Ectodermal cell (in vitro differentiated cells): ENCODE results near the gene ARHGAP18.
A peak's percentile ranks its signal among the peaks of the same experiment; 100 is the strongest.

Source experiments
- H3K27ac ChIP-seq: 2 replicates; pipeline ENCODE4 v1.7.0; 2013; ENCODE audit warnings: mild to moderate bottlenecking, low read depth, low read length; ENCODE audit not compliant: insufficient read depth, poor library complexity, severe bottlenecking
- H3K27me3 ChIP-seq: 2 replicates; pipeline ENCODE4 v1.7.0; 2013; ENCODE audit warnings: mild to moderate bottlenecking, low read length; ENCODE audit not compliant: insufficient read depth, control insufficient read depth, poor library complexity, severe bottlenecking
- H3K36me3 ChIP-seq: one replicate; pipeline ENCODE4 v1.7.0; 2013; ENCODE audit warnings: low read length; ENCODE audit not compliant: control insufficient read depth, insufficient read depth
- H3K4me1 ChIP-seq: one replicate; pipeline ENCODE4 v1.7.0; 2013; ENCODE audit warnings: low read length; ENCODE audit not compliant: control insufficient read depth, insufficient read depth
- H3K4me3 ChIP-seq: 2 replicates; pipeline ENCODE4 v1.7.0; 2013; ENCODE audit warnings: low read depth, low read length, control low read depth; ENCODE audit not compliant: insufficient read depth
- H3K9me3 ChIP-seq: 2 replicates; pipeline ENCODE4 v1.7.0; 2013; ENCODE audit warnings: mild to moderate bottlenecking, low read length, moderate library complexity; ENCODE audit not compliant: control insufficient read depth
- WGBS, 2 experiments: methylation state at CpG; one replicate each; pipeline ENCODE4 v1.1.7; 2013; ENCODE audit warnings: missing lambda C conversion rate in 2 of 2; 5-methylcytosine and 5-hydroxymethylcytosine counted together

Gene ARHGAP18

GRCh38 chr6:129726650-129727049, 16.7 kb upstream of the ARHGAP18 start:
- Histone ChIP-seq H3K9me3 (no peaks in the 10 kb centered on the region), H3K36me3 (no peaks in the 10 kb centered on the region), H3K4me1 (no peaks in the 10 kb centered on the region), H3K4me3 (no peak overlapping the region), H3K27me3 (no peaks in the 10 kb centered on the region), H3K27ac (no peak overlapping the region)

- H3K4me1 ChIP-seq, result no peaks in the 10 kb centered on the region
- H3K9me3 ChIP-seq, result no peaks in the 10 kb centered on the region
- H3K4me3 ChIP-seq, result no peak overlapping the region
- H3K36me3 ChIP-seq, result no peaks in the 10 kb centered on the region
- no peak overlapping the region for H3K27ac ChIP-seq
- H3K27me3 ChIP-seq, result no peaks in the 10 kb centered on the region
- 88 to 92% methylated on average over 4 of the region's 4 CpGs for WGBS, 2 experiments
Measured at GRCh38 chr6:129725341-129725740, 15.4 kb upstream of the ARHGAP18 start.

- Histone ChIP-seq H3K36me3 (no peaks in the 10 kb centered on the region), H3K27me3 (no peaks in the 10 kb centered on the region), H3K4me1 (no peaks in the 10 kb centered on the region), H3K9me3 (no peaks in the 10 kb centered on the region), H3K27ac (no peak overlapping the region), H3K4me3 (no peak overlapping the region)
- WGBS, 2 experiments, result 89 to 98% methylated on average over 3 of the region's 3 CpGs
Measured at GRCh38 chr6:129719692-129720091, 9.7 kb upstream of the ARHGAP18 start.

- Histone ChIP-seq H3K27ac (no peak overlapping the region), H3K27me3 (no peaks in the 10 kb centered on the region), H3K9me3 (no peaks in the 10 kb centered on the region), H3K4me1 (no peaks in the 10 kb centered on the region), H3K36me3 (no peaks in the 10 kb centered on the region), H3K4me3 (no peak overlapping the region)
- WGBS, 2 experiments, result 89% methylated on average over 4 to 5 of the region's 5 CpGs
Measured at GRCh38 chr6:129717277-129717676, 7.3 kb upstream of the ARHGAP18 start.

- 97 to 98% methylated on average over 4 of the region's 4 CpGs for WGBS, 2 experiments
- H3K27ac ChIP-seq, result no peak overlapping the region
- no peak overlapping the region for H3K4me3 ChIP-seq
- no peaks in the 10 kb centered on the region for H3K9me3 ChIP-seq
- peaks cover 5% of the 10 kb centered on the region for H3K4me1 ChIP-seq
- no peaks in the 10 kb centered on the region for H3K27me3 ChIP-seq
- no peaks in the 10 kb centered on the region for H3K36me3 ChIP-seq
Measured at GRCh38 chr6:129713806-129714333, 3.9 kb upstream of the ARHGAP18 start.

GRCh38 chr6:129711271-129711631, 1.3 kb upstream of the ARHGAP18 start:
- Histone ChIP-seq H3K36me3 (no peaks in the 10 kb centered on the region), H3K27ac (no peak overlapping the region), H3K4me3 (no peak overlapping the region), H3K27me3 (no peaks in the 10 kb centered on the region), H3K9me3 (no peaks in the 10 kb centered on the region), H3K4me1 (peaks cover 5% of the 10 kb centered on the region)
- 81 to 95% methylated on average over 2 of the region's 2 CpGs for WGBS, 2 experiments

GRCh38 chr6:129710450-129711270, 683 bp upstream of the ARHGAP18 start:
- no peak overlapping the region for H3K27ac ChIP-seq
- no peaks in the 10 kb centered on the region for H3K27me3 ChIP-seq
- H3K36me3 ChIP-seq, result no peaks in the 10 kb centered on the region
- WGBS, 2 experiments, result 50 to 51% methylated on average over 14 of the region's 14 CpGs
- peaks cover 5% of the 10 kb centered on the region for H3K4me1 ChIP-seq
- no peaks in the 10 kb centered on the region for H3K9me3 ChIP-seq
- H3K4me3 ChIP-seq, result peak overlapping the region; percentile 37

GRCh38 chr6:129709196-129709768, 695 bp downstream of the ARHGAP18 start:
- H3K4me1 ChIP-seq, result peaks cover 5% of the 10 kb centered on the region
- no peaks in the 10 kb centered on the region for H3K9me3 ChIP-seq
- no peak overlapping the region for H3K27ac ChIP-seq
- no peaks in the 10 kb centered on the region for H3K36me3 ChIP-seq
- WGBS, 2 experiments, result 63 to 66% methylated on average over 2 of the region's 2 CpGs
- no peaks in the 10 kb centered on the region for H3K27me3 ChIP-seq
- peak overlapping the region; percentile 37 for H3K4me3 ChIP-seq

- H3K9me3 ChIP-seq, result no peaks in the 10 kb centered on the region
- no peaks in the 10 kb centered on the region for H3K36me3 ChIP-seq
- H3K27me3 ChIP-seq, result no peaks in the 10 kb centered on the region
- H3K4me3 ChIP-seq, result no peak overlapping the region
- 79 to 91% methylated on average over 3 of the region's 4 CpGs for WGBS, 2 experiments
- peaks cover 5% of the 10 kb centered on the region for H3K4me1 ChIP-seq
- no peak overlapping the region for H3K27ac ChIP-seq
Measured at GRCh38 chr6:129708496-129709195, 1.3 kb downstream of the ARHGAP18 start.

- H3K4me3 ChIP-seq, result no peak overlapping the region
- no peaks in the 10 kb centered on the region for H3K36me3 ChIP-seq
- no peaks in the 10 kb centered on the region for H3K9me3 ChIP-seq
- H3K4me1 ChIP-seq, result peaks cover 5% of the 10 kb centered on the region
- no peak overlapping the region for H3K27ac ChIP-seq
- 94 to 95% methylated on average over 8 of the region's 8 CpGs for WGBS, 2 experiments
- H3K27me3 ChIP-seq, result no peaks in the 10 kb centered on the region
Measured at GRCh38 chr6:129707882-129708495, 2.0 kb downstream of the ARHGAP18 start.
